HCT116 (cell line): ENCODE data around the gene ARTN. TPM values are rescaled to one million over a fixed set of nuclear protein-coding genes. Genes with fewer than 3 reads are reported as not detected.
A peak's percentile ranks its signal among the peaks of the same experiment; 100 is the strongest.

ENCODE experiments used
- ATAC-seq: fragments of 200-7000 bp; cut with Tn5 transposase; 2 replicates; pipeline ENCODE4 v1.9.1; 2020; ENCODE audit warnings: mild to moderate bottlenecking, moderate library complexity
- BruUV-seq: library from RNA; stranded (reverse); fragments of 400-500 nt; replicated peaks from 2 replicates; lab custom pipeline; 2021; lab: Mats Ljungman, UMichigan
- CTCF ChIA-PET: fragments of 300-600 bp; sonication (Branson Sonifier 250); formaldehyde crosslinking; loops from one replicate; lab custom pipeline; 2021; ENCODE audit warnings: antibody characterized with exemption; lab: Charles Lee
- POLR2A ChIA-PET: fragments of 300-600, 350-600 bp; sonication (Branson Sonifier 250); formaldehyde crosslinking; loops from one replicate; lab custom pipeline; 2021; ENCODE audit warnings: antibody characterized with exemption; lab: Charles Lee
- RAD21 ChIA-PET, 2 experiments: fragments of 300-600 bp; sonication (Branson Sonifier 250); formaldehyde crosslinking; loops; one replicate each; lab custom pipeline; 2023; ENCODE audit warnings: low total read pairs in 2 of 2; ENCODE audit not compliant: uncharacterized antibody in 2 of 2, unreplicated experiment in 2 of 2, low non-redundant PET in 1 of 2; lab: Charles Lee
- DNase-seq: peaks from one replicate; pipeline ENCODE4 v3.0.0-alpha.2; 2010; ENCODE audit warnings: low read depth, low spot score
- H2AFZ ChIP-seq: fragments of 200-600 bp; shearing (Covaris generic), sonication (generic); 2 replicates; pipeline ENCODE4 v1.6.1; 2017; ENCODE audit warnings: low read depth, mixed run types, mixed read lengths, antibody characterized with exemption, low read length; ENCODE audit not compliant: poor library complexity, severe bottlenecking
- H3K27ac ChIP-seq: 2 replicates; pipeline ENCODE4 v1.5.1; 2012; ENCODE audit warnings: low read depth, low read length
- H3K27me3 ChIP-seq: fragments of 200-600 bp; sonication (generic); 2 replicates; pipeline ENCODE4 v1.6.1; 2016; ENCODE audit warnings: mixed run types, low read length, mixed read lengths; ENCODE audit not compliant: insufficient read depth
- H3K36me3 ChIP-seq, 2 experiments: fragments of 200-500 bp in 1 of 2; fragments of 200-600 bp in 1 of 2; sonication (Bioruptor generic) in 1 of 2; sonication (generic) in 1 of 2; 2 replicates each; pipeline versions ENCODE4 v1.5.1 to v1.6.1; 2014 to 2016; ENCODE audit warnings: low read length in 2 of 2, inconsistent platforms in 1 of 2, mixed read lengths in 1 of 2, mixed run types in 1 of 2; ENCODE audit not compliant: insufficient read depth in 2 of 2, control insufficient read depth in 1 of 2
- H3K4me1 ChIP-seq, 2 experiments: fragments of 200-600 bp in 1 of 2; sonication (generic) in 1 of 2; 2 replicates each; pipeline versions ENCODE4 v1.5.1 to v1.6.1; 2012 to 2017; ENCODE audit warnings: low read length in 2 of 2, inconsistent platforms in 1 of 2, mild to moderate bottlenecking in 1 of 2, mixed read lengths in 1 of 2, mixed run types in 1 of 2, moderate library complexity in 1 of 2; ENCODE audit not compliant: insufficient read depth in 2 of 2, control insufficient read depth in 1 of 2
- H3K4me2 ChIP-seq: fragments of 200-600 bp; sonication (generic); 2 replicates; pipeline ENCODE4 v1.6.1; 2017; ENCODE audit warnings: mixed run types, low read length, mixed read lengths
- H3K4me3 ChIP-seq, 2 experiments: fragments of 200-600 bp in 1 of 2; sonication (generic) in 1 of 2; replicated peaks in 1 of 2; 2 replicates each; pipeline ENCODE4 v1.5.1; 2011 to 2016; ENCODE audit warnings: low read length in 2 of 2, control low read depth in 1 of 2, low read depth in 1 of 2, mild to moderate bottlenecking in 1 of 2, mixed read lengths in 1 of 2, mixed run types in 1 of 2
- H3K79me2 ChIP-seq: fragments of 200-600 bp; sonication (generic); 2 replicates; pipeline ENCODE4 v1.6.1; 2017; ENCODE audit warnings: mild to moderate bottlenecking, mixed run types, low read length, moderate library complexity, mixed read lengths; ENCODE audit not compliant: insufficient read depth
- H3K9ac ChIP-seq: fragments of 200-600 bp; sonication (generic); 2 replicates; pipeline ENCODE4 v1.6.1; 2016; ENCODE audit warnings: low read length, mixed read lengths
- H3K9me2 ChIP-seq: fragments of 200-600 bp; sonication (generic), shearing (Covaris generic); 2 replicates; pipeline ENCODE4 v1.6.1; 2017; ENCODE audit warnings: mixed run types, mild to moderate bottlenecking, moderate library complexity; ENCODE audit not compliant: insufficient read depth
- H3K9me3 ChIP-seq, 2 experiments: fragments of 200-500 bp in 1 of 2; fragments of 200-600 bp in 1 of 2; sonication (Bioruptor generic) in 1 of 2; sonication (generic) in 1 of 2; 2 replicates each; pipeline ENCODE4 v1.6.1; 2014 to 2017; ENCODE audit warnings: low read length in 2 of 2, mixed read lengths in 2 of 2, inconsistent platforms in 1 of 2, low read depth in 1 of 2, mild to moderate bottlenecking in 1 of 2, mixed run types in 1 of 2, moderate library complexity in 1 of 2; ENCODE audit not compliant: control insufficient read depth in 1 of 2, insufficient read depth in 1 of 2
- H4K20me1 ChIP-seq: fragments of 200-600 bp; sonication (generic), shearing (Covaris generic); 2 replicates; pipeline ENCODE4 v1.6.1; 2017; ENCODE audit warnings: mixed run types, mild to moderate bottlenecking, moderate library complexity; ENCODE audit not compliant: insufficient read depth
- CBX3 ChIP-seq: IDR thresholded peaks from 2 replicates; pipeline ENCODE4 v1.6.1; 2012; ENCODE audit warnings: low read depth
- CEBPB ChIP-seq: IDR thresholded peaks from 2 replicates; pipeline ENCODE4 v1.6.1; 2012; ENCODE audit warnings: low read depth
- ELF1 ChIP-seq: IDR thresholded peaks from 2 replicates; pipeline ENCODE4 v1.6.1; 2012; ENCODE audit warnings: low read depth, borderline replicate concordance
- EZH2 ChIP-seq: fragments of 200-600 bp; sonication (generic); IDR thresholded peaks from 2 replicates; pipeline ENCODE4 v1.6.1; 2017; ENCODE audit warnings: antibody characterized with exemption, mixed run types
- EZH2phosphoT487 ChIP-seq: fragments of 200-600 bp; IDR thresholded peaks from 2 replicates; pipeline ENCODE4 v1.6.1; 2018; ENCODE audit warnings: antibody characterized with exemption, borderline replicate concordance
- FOSL1 ChIP-seq: IDR thresholded peaks from 2 replicates; pipeline ENCODE4 v1.6.1; 2012; ENCODE audit warnings: low read depth
- JUND ChIP-seq: IDR thresholded peaks from 2 replicates; pipeline ENCODE4 v1.6.1; 2012
- POLR2A ChIP-seq: IDR thresholded peaks from 2 replicates; pipeline ENCODE4 v1.7.0; 2011; ENCODE audit warnings: borderline replicate concordance; ENCODE audit not compliant: insufficient read depth, insufficient read length; ENCODE audit errors: extremely low read depth
- POLR2AphosphoS5 ChIP-seq: IDR thresholded peaks from 2 replicates; pipeline ENCODE4 v1.6.1; 2011; ENCODE audit warnings: mild to moderate bottlenecking, low read depth, low read length, moderate library complexity
- RAD21 ChIP-seq: IDR thresholded peaks from 2 replicates; pipeline ENCODE4 v1.6.1; 2012; ENCODE audit warnings: low read depth, mild to moderate bottlenecking
- SP1 ChIP-seq: IDR thresholded peaks from 2 replicates; pipeline ENCODE4 v1.6.1; 2012; ENCODE audit warnings: low read depth
- SRF ChIP-seq: IDR thresholded peaks from 2 replicates; pipeline ENCODE4 v1.6.1; 2012; ENCODE audit warnings: low read depth
- TCF7L2 ChIP-seq: IDR thresholded peaks from 2 replicates; pipeline ENCODE4 v1.7.0; 2011; ENCODE audit warnings: borderline replicate concordance, inconsistent platforms; ENCODE audit not compliant: insufficient read depth, insufficient read length; ENCODE audit errors: extremely low read depth
- YY1 ChIP-seq: IDR thresholded peaks from 2 replicates; pipeline ENCODE4 v1.6.1; 2011; ENCODE audit warnings: low read length, low read depth, moderate library complexity, mild to moderate bottlenecking; ENCODE audit not compliant: insufficient replicate concordance; ENCODE audit errors: extremely low read depth
- ZFX ChIP-seq: fragments of 450-650 bp; IDR thresholded peaks from 2 replicates; pipeline ENCODE4 v1.6.1; 2017
- intact Hi-C: fragments of 100-400 bp; cut with micrococcal nuclease; formaldehyde crosslinking; loops from 2 replicates; pipeline ENCODE4 v1.10.0; 2022
- total RNA-seq: library from RNA; stranded (reverse); gene quantifications from one replicate; pipeline ENCODE4 v1.2.1, GENCODE V29; 2021; ENCODE audit not compliant: unreplicated experiment
- TF ChIP-seq, protein P1 (sequence below): IDR thresholded peaks from 2 replicates; pipeline ENCODE4 v1.6.1; 2012; ENCODE audit warnings: low read depth
- TF ChIP-seq, protein P2 (sequence below): IDR thresholded peaks from 2 replicates; pipeline ENCODE4 v1.6.1; 2012
- TF ChIP-seq, protein P3 (sequence below), 3 experiments: fragments of 200-600 bp in 1 of 3; sonication (generic) in 1 of 3; IDR thresholded peaks in 2 of 3; conservative IDR thresholded peaks in 1 of 3; 2 replicates each; pipeline ENCODE4 v1.5.1; 2012 to 2017; ENCODE audit warnings: low read depth in 2 of 3, low read length in 2 of 3, antibody characterized with exemption in 1 of 3, borderline replicate concordance in 1 of 3, control low read depth in 1 of 3, mild to moderate bottlenecking in 1 of 3, mixed read lengths in 1 of 3, mixed run types in 1 of 3, moderate library complexity in 1 of 3; ENCODE audit not compliant: insufficient read depth in 1 of 3
- TF ChIP-seq, protein P4 (sequence below): IDR thresholded peaks from 2 replicates; pipeline ENCODE4 v1.6.1; 2012

ARTN gene
- total RNA-seq, 1 experiment from 2014 or later, result 36.4 TPM

DNA sequence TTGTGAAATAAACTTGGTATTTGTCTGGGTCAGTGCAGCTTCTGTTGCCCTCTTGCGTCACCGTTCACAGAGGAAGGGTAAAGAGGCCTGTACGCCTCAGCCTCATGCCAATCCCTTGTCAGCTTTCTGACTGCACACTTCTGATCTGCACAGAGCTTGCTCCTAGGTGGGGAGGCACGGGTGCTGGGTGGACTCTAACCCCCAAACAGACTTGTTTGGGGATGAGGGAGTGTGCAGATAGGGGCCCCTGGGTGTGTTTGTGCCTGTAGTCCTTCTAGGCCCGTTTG, 44.6 kb downstream of the ARTN start:
- Histone ChIP-seq H2AFZ (no peak overlapping the region), H3K27ac (peak overlapping the region; percentile 81), H3K9ac (peak overlapping the region; percentile 77), H4K20me1 (no peaks in the 10 kb centered on the region), H3K36me3 (peaks cover 7 to 38% of the 10 kb centered on the region in 2 experiments; a peak in 3 of 4 replicates), H3K9me2 (no peaks in the 10 kb centered on the region), H3K4me1 (peaks cover 21 to 58% of the 10 kb centered on the region in 2 experiments), H3K9me3 (no peaks in the 10 kb centered on the region), H3K27me3 (no peaks in the 10 kb centered on the region), H3K4me2 (peak overlapping the region; percentile 87), H3K79me2 (peaks cover 79% of the 10 kb centered on the region), H3K4me3 (peak overlapping the region; percentile 71 to 73)
- ChIA-PET RAD21 (no interaction called here), POLR2A (interaction anchor here (0.6 kb wide), 1 partner anchor 331 kb away, joined by 3 read pairs; no protein-coding TSS in a partner anchor), CTCF (interaction anchor here (1.3 kb wide), 1 partner anchor 70 kb away, joined by 3 read pairs; no protein-coding TSS in a partner anchor)
- ATAC-seq (no peak), DNase-seq (no peak)
- no TSS peak for BruUV-seq
- intact Hi-C loops, result no loop called here
- TF ChIP-seq EZH2 (no peak), ZFX (no peak), SP1 (no peak), FOSL1 (no peak), SRF (no peak), POLR2AphosphoS5 (no peak), JUND (no peak), YY1 (no peak), EZH2phosphoT487 (no peak), POLR2A (no peak), RAD21 (no peak), CEBPB (no peak), CBX3 (no peak), ELF1 (no peak), TCF7L2 (no peak)
- TF ChIP-seq, protein P1, sequence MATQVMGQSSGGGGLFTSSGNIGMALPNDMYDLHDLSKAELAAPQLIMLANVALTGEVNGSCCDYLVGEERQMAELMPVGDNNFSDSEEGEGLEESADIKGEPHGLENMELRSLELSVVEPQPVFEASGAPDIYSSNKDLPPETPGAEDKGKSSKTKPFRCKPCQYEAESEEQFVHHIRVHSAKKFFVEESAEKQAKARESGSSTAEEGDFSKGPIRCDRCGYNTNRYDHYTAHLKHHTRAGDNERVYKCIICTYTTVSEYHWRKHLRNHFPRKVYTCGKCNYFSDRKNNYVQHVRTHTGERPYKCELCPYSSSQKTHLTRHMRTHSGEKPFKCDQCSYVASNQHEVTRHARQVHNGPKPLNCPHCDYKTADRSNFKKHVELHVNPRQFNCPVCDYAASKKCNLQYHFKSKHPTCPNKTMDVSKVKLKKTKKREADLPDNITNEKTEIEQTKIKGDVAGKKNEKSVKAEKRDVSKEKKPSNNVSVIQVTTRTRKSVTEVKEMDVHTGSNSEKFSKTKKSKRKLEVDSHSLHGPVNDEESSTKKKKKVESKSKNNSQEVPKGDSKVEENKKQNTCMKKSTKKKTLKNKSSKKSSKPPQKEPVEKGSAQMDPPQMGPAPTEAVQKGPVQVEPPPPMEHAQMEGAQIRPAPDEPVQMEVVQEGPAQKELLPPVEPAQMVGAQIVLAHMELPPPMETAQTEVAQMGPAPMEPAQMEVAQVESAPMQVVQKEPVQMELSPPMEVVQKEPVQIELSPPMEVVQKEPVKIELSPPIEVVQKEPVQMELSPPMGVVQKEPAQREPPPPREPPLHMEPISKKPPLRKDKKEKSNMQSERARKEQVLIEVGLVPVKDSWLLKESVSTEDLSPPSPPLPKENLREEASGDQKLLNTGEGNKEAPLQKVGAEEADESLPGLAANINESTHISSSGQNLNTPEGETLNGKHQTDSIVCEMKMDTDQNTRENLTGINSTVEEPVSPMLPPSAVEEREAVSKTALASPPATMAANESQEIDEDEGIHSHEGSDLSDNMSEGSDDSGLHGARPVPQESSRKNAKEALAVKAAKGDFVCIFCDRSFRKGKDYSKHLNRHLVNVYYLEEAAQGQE, result no peak
- TF ChIP-seq, protein P2, sequence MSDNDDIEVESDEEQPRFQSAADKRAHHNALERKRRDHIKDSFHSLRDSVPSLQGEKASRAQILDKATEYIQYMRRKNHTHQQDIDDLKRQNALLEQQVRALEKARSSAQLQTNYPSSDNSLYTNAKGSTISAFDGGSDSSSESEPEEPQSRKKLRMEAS, result no peak
- TF ChIP-seq, protein P3, sequence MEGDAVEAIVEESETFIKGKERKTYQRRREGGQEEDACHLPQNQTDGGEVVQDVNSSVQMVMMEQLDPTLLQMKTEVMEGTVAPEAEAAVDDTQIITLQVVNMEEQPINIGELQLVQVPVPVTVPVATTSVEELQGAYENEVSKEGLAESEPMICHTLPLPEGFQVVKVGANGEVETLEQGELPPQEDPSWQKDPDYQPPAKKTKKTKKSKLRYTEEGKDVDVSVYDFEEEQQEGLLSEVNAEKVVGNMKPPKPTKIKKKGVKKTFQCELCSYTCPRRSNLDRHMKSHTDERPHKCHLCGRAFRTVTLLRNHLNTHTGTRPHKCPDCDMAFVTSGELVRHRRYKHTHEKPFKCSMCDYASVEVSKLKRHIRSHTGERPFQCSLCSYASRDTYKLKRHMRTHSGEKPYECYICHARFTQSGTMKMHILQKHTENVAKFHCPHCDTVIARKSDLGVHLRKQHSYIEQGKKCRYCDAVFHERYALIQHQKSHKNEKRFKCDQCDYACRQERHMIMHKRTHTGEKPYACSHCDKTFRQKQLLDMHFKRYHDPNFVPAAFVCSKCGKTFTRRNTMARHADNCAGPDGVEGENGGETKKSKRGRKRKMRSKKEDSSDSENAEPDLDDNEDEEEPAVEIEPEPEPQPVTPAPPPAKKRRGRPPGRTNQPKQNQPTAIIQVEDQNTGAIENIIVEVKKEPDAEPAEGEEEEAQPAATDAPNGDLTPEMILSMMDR (IDR thresholded peaks at IDR 0.05 in 2 of 3, conservative IDR thresholded peaks at IDR 0.05 in 1 of 3; ENCODE audit: borderline replicate concordance in 1 of 3, insufficient read depth in 1 of 3, low read depth in 2 of 3, low read length in 2 of 3), result no peak
- TF ChIP-seq, protein P4, sequence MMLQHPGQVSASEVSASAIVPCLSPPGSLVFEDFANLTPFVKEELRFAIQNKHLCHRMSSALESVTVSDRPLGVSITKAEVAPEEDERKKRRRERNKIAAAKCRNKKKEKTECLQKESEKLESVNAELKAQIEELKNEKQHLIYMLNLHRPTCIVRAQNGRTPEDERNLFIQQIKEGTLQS, result no peak
